WTC11 (cell line): ENCODE measurements around the gene TCHP. TPM values are rescaled to one million over a fixed set of nuclear protein-coding genes. Genes with fewer than 3 reads are reported as not detected.

Experiments
- ATAC-seq: fragments of 200-7000 bp; cut with Tn5 transposase; 2 replicates; pipeline ENCODE4 v1.10.0; 2021; ENCODE audit warnings: mild to moderate bottlenecking, moderate library complexity
- CTCF ChIA-PET: fragments of 300-600 bp; sonication (Branson Sonifier 250); formaldehyde crosslinking; loops from one replicate; lab custom pipeline; 2021; ENCODE audit warnings: antibody characterized with exemption; lab: Charles Lee
- POLR2A ChIA-PET: fragments of 350-600 bp; sonication (Branson Sonifier 250); formaldehyde crosslinking; loops from one replicate; lab custom pipeline; 2021; ENCODE audit warnings: antibody characterized with exemption; lab: Charles Lee
- DNase-seq: peaks from one replicate; pipeline ENCODE4 v3.0.0; 2021; ENCODE audit warnings: low spot score
- H3K27ac Mint-ChIP-seq: 2 replicates; pipeline ENCODE4 v1.8.0; 2021; ENCODE audit warnings: mixed read lengths
- H3K27me3 Mint-ChIP-seq: 2 replicates; pipeline ENCODE4 v1.8.0; 2021; ENCODE audit warnings: low read depth, mild to moderate bottlenecking, moderate library complexity, mixed read lengths
- H3K36me3 Mint-ChIP-seq: 2 replicates; pipeline ENCODE4 v1.8.0; 2021; ENCODE audit warnings: mixed read lengths
- H3K4me1 Mint-ChIP-seq: 2 replicates; pipeline ENCODE4 v1.8.0; 2022; ENCODE audit warnings: mixed read lengths
- H3K4me3 Mint-ChIP-seq: 2 replicates; pipeline ENCODE4 v1.8.0; 2021; ENCODE audit warnings: mild to moderate bottlenecking, moderate library complexity, mixed read lengths
- H3K9me3 Mint-ChIP-seq: 2 replicates; pipeline ENCODE4 v1.8.0; 2021; ENCODE audit warnings: mixed read lengths
- CBFB ChIP-seq: sonication (generic); formaldehyde crosslinking; IDR thresholded peaks from 2 replicates; pipeline ENCODE4 v1.8.1; 2022; ENCODE audit warnings: mild to moderate bottlenecking, low read depth, missing genetic modification reagents
- E2F4 ChIP-seq: sonication (generic); formaldehyde crosslinking; IDR thresholded peaks from 2 replicates; pipeline ENCODE4 v1.8.1; 2022; ENCODE audit warnings: low read depth, mild to moderate bottlenecking, moderate library complexity, missing genetic modification reagents, borderline replicate concordance
- E2F5 ChIP-seq: sonication (generic); formaldehyde crosslinking; IDR thresholded peaks from 2 replicates; pipeline ENCODE4 v1.8.1; 2022; ENCODE audit warnings: mild to moderate bottlenecking, moderate library complexity, missing genetic modification reagents
- ELF4 ChIP-seq: sonication (generic); formaldehyde crosslinking; IDR thresholded peaks from 2 replicates; pipeline ENCODE4 v1.8.1; 2022; ENCODE audit warnings: low read depth, mild to moderate bottlenecking, moderate library complexity, missing genetic modification reagents
- FOXJ3 ChIP-seq: sonication (generic); formaldehyde crosslinking; IDR thresholded peaks from 2 replicates; pipeline ENCODE4 v1.9.0; 2021; ENCODE audit warnings: missing genetic modification reagents, mild to moderate bottlenecking, borderline replicate concordance
- GRHL2 ChIP-seq: fragments of 250-450 bp; sonication (Bioruptor Pico); IDR thresholded peaks from 2 replicates; pipeline ENCODE4 v1.8.0; 2022; ENCODE audit warnings: mild to moderate bottlenecking, moderate library complexity; ENCODE audit not compliant: insufficient replicate concordance, severe bottlenecking
- GTF2I ChIP-seq: fragments of 250-450 bp; sonication (Bioruptor Pico); conservative IDR thresholded peaks from 2 replicates; pipeline ENCODE4 v1.4.0; 2021; ENCODE audit warnings: mild to moderate bottlenecking
- HMGA2 ChIP-seq: fragments of 250-450 bp; sonication (Bioruptor Pico); IDR thresholded peaks from 2 replicates; pipeline ENCODE4 v1.4.0; 2021; ENCODE audit warnings: mild to moderate bottlenecking, moderate library complexity
- HMGXB4 ChIP-seq: sonication (generic); formaldehyde crosslinking; IDR thresholded peaks from 2 replicates; pipeline ENCODE4 v1.8.1; 2023; ENCODE audit warnings: mild to moderate bottlenecking, moderate library complexity, missing genetic modification reagents
- IRF2 ChIP-seq: sonication (generic); formaldehyde crosslinking; IDR thresholded peaks from 2 replicates; pipeline ENCODE4 v1.8.0; 2022; ENCODE audit warnings: low read depth, missing genetic modification reagents, borderline replicate concordance
- KAT7 ChIP-seq: sonication (generic); formaldehyde crosslinking; IDR thresholded peaks from 2 replicates; pipeline ENCODE4 v1.8.1; 2023; ENCODE audit warnings: missing genetic modification reagents, mild to moderate bottlenecking, borderline replicate concordance
- MYBL2 ChIP-seq: sonication (generic); formaldehyde crosslinking; IDR thresholded peaks from 2 replicates; pipeline ENCODE4 v1.8.1; 2023; ENCODE audit warnings: mild to moderate bottlenecking, moderate library complexity, missing genetic modification reagents
- NFATC4 ChIP-seq: fragments of 250-450 bp; sonication (Bioruptor Pico); IDR thresholded peaks from 2 replicates; pipeline ENCODE4 v1.9.0; 2021; ENCODE audit warnings: mild to moderate bottlenecking
- NR1H2 ChIP-seq: sonication (generic); formaldehyde crosslinking; IDR thresholded peaks from 2 replicates; pipeline ENCODE4 v1.9.0; 2021; ENCODE audit warnings: mild to moderate bottlenecking, moderate library complexity, missing genetic modification reagents
- NR2C2 ChIP-seq: sonication (generic); formaldehyde crosslinking; IDR thresholded peaks from 2 replicates; pipeline ENCODE4 v1.8.0; 2022; ENCODE audit warnings: mild to moderate bottlenecking, missing genetic modification reagents
- RORB ChIP-seq: fragments of 250-450 bp; sonication (Bioruptor Pico); IDR thresholded peaks from 2 replicates; pipeline ENCODE4 v1.9.0; 2021; ENCODE audit warnings: mild to moderate bottlenecking
- TEAD1 ChIP-seq: sonication (generic); formaldehyde crosslinking; IDR thresholded peaks from 2 replicates; pipeline ENCODE4 v1.8.0; 2022; ENCODE audit warnings: mild to moderate bottlenecking, missing genetic modification reagents
- TEAD4 ChIP-seq: sonication (generic); formaldehyde crosslinking; IDR thresholded peaks from 2 replicates; pipeline ENCODE4 v1.8.0; 2022; ENCODE audit warnings: mild to moderate bottlenecking, missing genetic modification reagents
- ZNF121 ChIP-seq: sonication (generic); formaldehyde crosslinking; IDR thresholded peaks from 2 replicates; pipeline ENCODE4 v1.8.0; 2023; ENCODE audit warnings: missing genetic modification reagents
- ZNF232 ChIP-seq: sonication (generic); formaldehyde crosslinking; IDR thresholded peaks from 2 replicates; pipeline ENCODE4 v1.8.0; 2022; ENCODE audit warnings: mild to moderate bottlenecking, missing genetic modification reagents
- ZNF263 ChIP-seq: sonication (generic); formaldehyde crosslinking; IDR thresholded peaks from 2 replicates; pipeline ENCODE4 v1.8.1; 2022; ENCODE audit warnings: low read depth, mild to moderate bottlenecking, moderate library complexity, missing genetic modification reagents
- ZNF396 ChIP-seq: fragments of 250-450 bp; sonication (Bioruptor Pico); IDR thresholded peaks from 2 replicates; pipeline ENCODE4 v1.8.0; 2021; ENCODE audit warnings: mild to moderate bottlenecking, moderate library complexity, borderline replicate concordance
- total RNA-seq: library from RNA; stranded (reverse); gene quantifications from 3 replicates; pipeline ENCODE4 v1.2.3, GENCODE V29; 2021
- TF ChIP-seq, protein P1 (sequence below): sonication (generic); formaldehyde crosslinking; IDR thresholded peaks from 2 replicates; pipeline ENCODE4 v1.8.1; 2022; ENCODE audit warnings: missing genetic modification reagents, borderline replicate concordance
- TF ChIP-seq, protein P2 (sequence below): sonication (generic); formaldehyde crosslinking; IDR thresholded peaks from 2 replicates; pipeline ENCODE4 v1.8.1; 2023; ENCODE audit warnings: mild to moderate bottlenecking, missing genetic modification reagents
- TF ChIP-seq, protein P3 (sequence below): sonication (generic); formaldehyde crosslinking; conservative IDR thresholded peaks from 2 replicates; pipeline ENCODE4 v1.8.1; 2023; ENCODE audit warnings: mild to moderate bottlenecking, low read depth, missing genetic modification reagents, moderate library complexity
- TF ChIP-seq, protein P4 (sequence below): sonication (generic); formaldehyde crosslinking; IDR thresholded peaks from 2 replicates; pipeline ENCODE4 v1.8.0; 2022; ENCODE audit warnings: mild to moderate bottlenecking, missing genetic modification reagents

The TCHP gene
- total RNA-seq, 1 experiment from 2014 or later = 7.9 TPM

GRCh38 chr12:109959411-109960093 lies 59.5 kb downstream of the TCHP start:
- H3K36me3 Mint-ChIP-seq = peaks cover 29% of the 10 kb centered on the region
- TF ChIP-seq RORB (CRISPR knock-in tag) = no peak
- TF ChIP-seq, protein P1, sequence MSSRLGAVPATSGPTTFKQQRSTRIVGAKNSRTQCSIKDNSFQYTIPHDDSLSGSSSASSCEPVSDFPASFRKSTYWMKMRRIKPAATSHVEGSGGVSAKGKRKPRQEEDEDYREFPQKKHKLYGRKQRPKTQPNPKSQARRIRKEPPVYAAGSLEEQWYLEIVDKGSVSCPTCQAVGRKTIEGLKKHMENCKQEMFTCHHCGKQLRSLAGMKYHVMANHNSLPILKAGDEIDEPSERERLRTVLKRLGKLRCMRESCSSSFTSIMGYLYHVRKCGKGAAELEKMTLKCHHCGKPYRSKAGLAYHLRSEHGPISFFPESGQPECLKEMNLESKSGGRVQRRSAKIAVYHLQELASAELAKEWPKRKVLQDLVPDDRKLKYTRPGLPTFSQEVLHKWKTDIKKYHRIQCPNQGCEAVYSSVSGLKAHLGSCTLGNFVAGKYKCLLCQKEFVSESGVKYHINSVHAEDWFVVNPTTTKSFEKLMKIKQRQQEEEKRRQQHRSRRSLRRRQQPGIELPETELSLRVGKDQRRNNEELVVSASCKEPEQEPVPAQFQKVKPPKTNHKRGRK = no peak
- TF ChIP-seq IRF2 = no peak
- TF ChIP-seq E2F5 (CRISPR knock-in tag) = no peak
- no peak for TF ChIP-seq ZNF263
- TF ChIP-seq NR2C2 (CRISPR knock-in tag) = no peak
- TF ChIP-seq TEAD1 = no peak
- TF ChIP-seq GRHL2 (CRISPR knock-in tag) = no peak
- no peak for TF ChIP-seq MYBL2
- no peak for TF ChIP-seq FOXJ3 (CRISPR knock-in tag)
- no peak for TF ChIP-seq NR1H2 (CRISPR knock-in tag)
- TF ChIP-seq NFATC4 (CRISPR knock-in tag) = no peak
- TF ChIP-seq E2F4 = no peak
- TF ChIP-seq KAT7 (CRISPR knock-in tag) = no peak
- TF ChIP-seq HMGA2 (CRISPR knock-in tag) = no peak
- H3K9me3 Mint-ChIP-seq = no peaks in the 10 kb centered on the region
- no peak for DNase-seq
- H3K27me3 Mint-ChIP-seq = no peaks in the 10 kb centered on the region
- no peak overlapping the region for H3K4me3 Mint-ChIP-seq
- CTCF ChIA-PET = interaction anchor here (1.5 kb wide), 1 partner anchor 106 kb away, joined by 3 read pairs; no protein-coding TSS in a partner anchor
- POLR2A ChIA-PET = interaction anchor here (0.7 kb wide), 1 partner anchor 199 kb away, joined by 3 read pairs; no protein-coding TSS in a partner anchor
- H3K4me1 Mint-ChIP-seq = no peaks in the 10 kb centered on the region
- H3K27ac Mint-ChIP-seq = no peak overlapping the region
- no peak for ATAC-seq

- CTCF ChIA-PET = interaction anchor here (1.1 to 1.5 kb wide), 2 partner anchors 50 to 108 kb away, joined by 3 read pairs; no protein-coding TSS in a partner anchor
- no peaks in the 10 kb centered on the region for H3K9me3 Mint-ChIP-seq
- H3K4me1 Mint-ChIP-seq = no peaks in the 10 kb centered on the region
- no peak overlapping the region for H3K4me3 Mint-ChIP-seq
- no peak overlapping the region for H3K27ac Mint-ChIP-seq
- peaks cover 32% of the 10 kb centered on the region for H3K36me3 Mint-ChIP-seq
- DNase-seq (no peak), ATAC-seq (no peak)
- POLR2A ChIA-PET = no interaction called here
- H3K27me3 Mint-ChIP-seq = no peaks in the 10 kb centered on the region
- no peak for TF ChIP-seq ELF4 (CRISPR knock-in tag)
- no peak for TF ChIP-seq ZNF396 (CRISPR knock-in tag)
- no peak for TF ChIP-seq RORB (CRISPR knock-in tag)
- no peak for TF ChIP-seq ZNF121 (CRISPR knock-in tag)
- TF ChIP-seq, protein P2, sequence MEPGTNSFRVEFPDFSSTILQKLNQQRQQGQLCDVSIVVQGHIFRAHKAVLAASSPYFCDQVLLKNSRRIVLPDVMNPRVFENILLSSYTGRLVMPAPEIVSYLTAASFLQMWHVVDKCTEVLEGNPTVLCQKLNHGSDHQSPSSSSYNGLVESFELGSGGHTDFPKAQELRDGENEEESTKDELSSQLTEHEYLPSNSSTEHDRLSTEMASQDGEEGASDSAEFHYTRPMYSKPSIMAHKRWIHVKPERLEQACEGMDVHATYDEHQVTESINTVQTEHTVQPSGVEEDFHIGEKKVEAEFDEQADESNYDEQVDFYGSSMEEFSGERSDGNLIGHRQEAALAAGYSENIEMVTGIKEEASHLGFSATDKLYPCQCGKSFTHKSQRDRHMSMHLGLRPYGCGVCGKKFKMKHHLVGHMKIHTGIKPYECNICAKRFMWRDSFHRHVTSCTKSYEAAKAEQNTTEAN (CRISPR knock-in tag) = no peak
- TF ChIP-seq HMGXB4 = no peak
- TF ChIP-seq NR2C2 (CRISPR knock-in tag) = no peak
- TF ChIP-seq, protein P3, sequence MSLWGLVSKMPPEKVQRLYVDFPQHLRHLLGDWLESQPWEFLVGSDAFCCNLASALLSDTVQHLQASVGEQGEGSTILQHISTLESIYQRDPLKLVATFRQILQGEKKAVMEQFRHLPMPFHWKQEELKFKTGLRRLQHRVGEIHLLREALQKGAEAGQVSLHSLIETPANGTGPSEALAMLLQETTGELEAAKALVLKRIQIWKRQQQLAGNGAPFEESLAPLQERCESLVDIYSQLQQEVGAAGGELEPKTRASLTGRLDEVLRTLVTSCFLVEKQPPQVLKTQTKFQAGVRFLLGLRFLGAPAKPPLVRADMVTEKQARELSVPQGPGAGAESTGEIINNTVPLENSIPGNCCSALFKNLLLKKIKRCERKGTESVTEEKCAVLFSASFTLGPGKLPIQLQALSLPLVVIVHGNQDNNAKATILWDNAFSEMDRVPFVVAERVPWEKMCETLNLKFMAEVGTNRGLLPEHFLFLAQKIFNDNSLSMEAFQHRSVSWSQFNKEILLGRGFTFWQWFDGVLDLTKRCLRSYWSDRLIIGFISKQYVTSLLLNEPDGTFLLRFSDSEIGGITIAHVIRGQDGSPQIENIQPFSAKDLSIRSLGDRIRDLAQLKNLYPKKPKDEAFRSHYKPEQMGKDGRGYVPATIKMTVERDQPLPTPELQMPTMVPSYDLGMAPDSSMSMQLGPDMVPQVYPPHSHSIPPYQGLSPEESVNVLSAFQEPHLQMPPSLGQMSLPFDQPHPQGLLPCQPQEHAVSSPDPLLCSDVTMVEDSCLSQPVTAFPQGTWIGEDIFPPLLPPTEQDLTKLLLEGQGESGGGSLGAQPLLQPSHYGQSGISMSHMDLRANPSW (CRISPR knock-in tag) = no peak
- no peak for TF ChIP-seq CBFB (CRISPR knock-in tag)
- TF ChIP-seq, protein P4, sequence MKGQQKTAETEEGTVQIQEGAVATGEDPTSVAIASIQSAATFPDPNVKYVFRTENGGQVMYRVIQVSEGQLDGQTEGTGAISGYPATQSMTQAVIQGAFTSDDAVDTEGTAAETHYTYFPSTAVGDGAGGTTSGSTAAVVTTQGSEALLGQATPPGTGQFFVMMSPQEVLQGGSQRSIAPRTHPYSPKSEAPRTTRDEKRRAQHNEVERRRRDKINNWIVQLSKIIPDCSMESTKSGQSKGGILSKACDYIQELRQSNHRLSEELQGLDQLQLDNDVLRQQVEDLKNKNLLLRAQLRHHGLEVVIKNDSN (CRISPR knock-in tag) = no peak
- no peak for TF ChIP-seq ZNF232
- no peak for TF ChIP-seq TEAD4 (CRISPR knock-in tag)
- no peak for TF ChIP-seq GTF2I (CRISPR knock-in tag)
- no peak for TF ChIP-seq MYBL2
These were observed 61.1 kb downstream of the TCHP start for GRCh38 chr12:109961201-109961600.
